ENCODE results near the gene CRYZL1.
"Not testable (repeated sequence)": the region's sequence is repeated elsewhere in the genome, so short reads cannot be mapped to it uniquely, and the experiment has no call there.

The CRYZL1 gene

DNA sequence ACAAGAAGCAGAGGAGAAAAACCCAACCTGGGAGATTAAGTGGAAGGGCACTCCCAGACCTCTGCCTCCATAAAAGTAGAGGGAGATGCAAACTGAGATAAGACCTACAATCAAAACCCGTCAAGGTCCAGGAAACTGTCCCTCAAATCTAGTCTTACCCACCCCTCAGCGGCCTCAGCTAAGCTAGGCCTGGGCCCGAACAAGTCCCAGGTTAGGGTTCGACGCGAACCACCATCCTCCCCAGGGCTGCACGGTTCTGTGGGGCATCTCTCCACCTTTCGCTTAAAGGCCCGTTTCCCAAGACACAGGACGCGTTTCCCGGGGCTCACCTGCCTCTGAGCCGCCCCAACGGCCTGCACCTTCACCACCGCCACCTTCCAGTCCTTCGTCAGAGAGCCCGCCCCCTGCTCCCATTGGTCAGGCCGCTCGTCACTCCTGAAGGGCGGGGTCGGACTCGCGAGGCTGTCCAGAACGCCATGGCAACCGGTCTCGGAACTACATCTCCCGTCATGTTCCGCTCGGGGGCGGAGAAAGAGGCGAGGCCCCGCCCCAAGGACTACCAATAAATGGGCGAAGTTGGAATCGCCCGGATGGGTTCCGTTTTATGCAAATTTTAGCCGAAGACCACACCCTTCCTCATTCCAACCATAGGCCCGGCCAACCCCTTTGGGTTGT is at the start of gene CRYZL1:
Gene CRYZL1, minus strand, starts transcription at position 390 of the 675 bp plus-strand sequence. CDS start 10,190 bp downstream, outside the sequence.
- peak; percentile 100 for DNase-seq

- no peak for DNase-seq
Observed at GRCh38 chr21:33690874-33691273, 49.3 kb upstream of the CRYZL1 start.

DNA sequence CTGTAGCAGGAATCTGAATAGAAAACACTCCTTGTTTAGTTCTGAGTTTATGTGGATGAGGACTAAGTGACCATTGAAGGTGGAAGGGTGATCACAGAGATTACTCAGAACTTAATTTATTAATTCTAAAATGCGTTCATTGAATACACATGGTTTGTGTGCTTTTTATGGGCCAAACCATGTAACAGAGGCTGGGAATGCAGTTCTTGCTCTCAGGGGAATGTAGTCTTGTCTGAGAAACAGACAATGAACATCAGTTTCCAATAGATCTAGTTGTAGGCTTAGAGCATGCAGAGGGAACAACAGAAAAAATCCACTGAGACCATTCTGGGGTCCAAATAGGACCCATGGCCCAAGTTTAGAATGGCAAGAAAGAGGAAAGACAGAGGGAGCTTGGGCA is 46.8 kb upstream of the CRYZL1 start:
- DNase-seq, result no peak

- no peak for DNase-seq
Observed at GRCh38 chr21:33687634-33688033, 46.1 kb upstream of the CRYZL1 start.

GRCh38 chr21:33686386-33686785 is 44.8 kb upstream of the CRYZL1 start:
- no peak for DNase-seq

- DNase-seq, result no peak
Observed at GRCh38 chr21:33685613-33686197, 44.2 kb upstream of the CRYZL1 start.

GRCh38 chr21:33684923-33685560 is 43.5 kb upstream of the CRYZL1 start:
- no peak for DNase-seq

GRCh38 chr21:33684068-33684467 is 42.5 kb upstream of the CRYZL1 start:
- DNase-seq, result no peak

DNA sequence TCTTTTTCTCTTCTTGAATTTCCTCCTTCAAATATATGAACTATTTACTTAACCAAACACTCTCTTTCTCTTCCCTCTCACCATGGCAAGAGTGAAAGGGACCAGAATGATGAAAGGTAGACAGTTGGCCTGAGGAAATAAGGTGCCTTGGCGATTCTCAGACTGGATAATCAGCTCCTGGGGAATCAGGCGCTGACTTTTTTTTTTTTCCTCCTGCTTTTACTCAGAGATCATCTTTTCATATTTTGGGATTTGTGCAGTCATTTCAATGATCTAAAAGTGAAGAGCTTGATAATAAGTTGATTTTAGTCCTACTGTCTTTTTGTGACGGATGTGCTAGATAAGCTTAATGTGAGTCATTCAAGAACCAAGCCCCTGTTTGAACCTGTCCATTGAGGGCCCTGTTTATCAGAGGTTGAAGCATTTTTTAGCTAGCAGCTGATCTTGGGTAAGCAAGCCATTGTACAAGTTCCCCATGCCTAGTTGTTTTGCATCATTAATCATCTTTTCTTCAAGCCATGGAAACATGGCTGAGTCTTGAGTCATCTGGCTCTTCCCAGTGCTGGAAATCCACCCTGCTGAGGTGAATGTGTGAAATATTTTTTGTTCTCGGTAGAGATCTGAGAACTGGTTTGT is 41.6 kb upstream of the CRYZL1 start:
- no peak for DNase-seq

DNA sequence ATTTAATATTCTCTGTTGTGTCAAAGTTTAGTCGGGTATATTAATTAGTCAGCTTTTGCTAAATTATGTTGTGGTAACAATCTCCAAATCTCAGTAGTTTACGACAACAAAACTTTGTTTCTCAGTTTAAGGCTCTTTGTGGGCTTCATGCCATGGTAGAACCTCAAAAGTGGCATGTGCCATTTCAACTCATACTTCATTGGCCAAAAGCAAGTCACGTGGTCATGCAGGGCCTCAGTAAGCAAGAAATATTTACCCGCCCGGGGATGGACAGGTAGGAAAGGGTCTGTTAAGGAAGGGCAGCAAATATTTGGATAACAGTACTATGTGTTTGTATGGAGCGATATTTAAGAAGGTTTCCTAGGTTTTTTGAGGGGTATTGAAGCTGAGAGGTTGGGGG is 39.3 kb upstream of the CRYZL1 start:
- no peak for DNase-seq

DNA sequence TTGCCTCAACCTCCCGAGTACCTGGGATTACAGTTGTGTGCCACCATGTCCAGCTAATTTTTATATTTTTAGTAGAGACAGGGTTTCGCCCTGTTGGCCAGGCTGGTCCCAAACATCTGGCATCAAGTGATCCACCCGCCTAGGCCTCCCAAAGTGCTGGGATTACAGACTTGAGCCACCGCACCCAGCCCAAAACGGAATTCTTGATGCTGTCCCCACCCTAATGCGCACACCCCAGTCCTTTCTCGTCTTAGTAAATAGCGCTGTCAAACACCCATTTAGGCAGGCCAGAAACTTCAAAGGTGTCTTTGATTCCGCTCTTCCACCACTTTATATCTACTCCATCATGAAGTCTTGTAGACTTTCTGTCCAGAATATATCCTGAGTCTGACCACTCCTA is 35.9 kb upstream of the CRYZL1 start:
- DNase-seq, result no peak

DNA sequence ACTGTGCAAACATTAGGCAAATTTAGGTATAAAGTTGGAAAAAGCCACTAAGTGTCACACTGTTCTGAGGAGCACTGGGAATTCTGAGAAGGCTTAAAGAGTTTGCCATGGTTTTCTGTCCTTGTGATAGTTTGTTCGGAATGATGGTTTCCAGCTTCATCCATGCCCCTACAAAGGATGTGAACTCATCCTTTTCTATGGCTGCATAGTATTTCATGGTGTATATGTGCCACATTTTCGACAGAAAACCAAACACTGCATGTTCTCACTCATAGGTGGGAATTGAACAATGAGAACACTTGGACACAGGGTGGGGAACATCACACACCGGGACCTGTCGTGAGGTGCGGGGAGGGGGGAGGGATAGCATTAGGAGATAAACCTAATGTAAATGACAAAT is 35.1 kb upstream of the CRYZL1 start:
- not testable (repeated sequence) for DNase-seq

DNA sequence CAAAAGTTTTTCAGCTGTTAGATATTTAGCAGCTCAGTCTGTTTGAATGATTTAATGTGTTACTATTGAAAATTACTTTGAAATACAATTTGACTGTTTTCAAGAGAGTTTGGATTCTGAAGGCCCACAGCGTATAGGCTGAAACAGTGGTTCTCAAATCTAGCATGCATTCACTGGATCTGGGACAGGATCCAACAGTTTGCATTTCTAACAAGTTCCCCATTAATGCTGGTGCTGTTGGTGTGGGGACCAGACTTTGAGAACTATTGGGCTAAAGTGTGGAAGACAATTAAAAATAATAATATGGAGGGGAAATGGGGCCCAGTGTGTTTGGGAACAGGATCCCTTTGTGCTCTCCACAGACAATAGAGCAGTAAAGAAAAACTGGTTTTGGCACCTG is 32.7 kb upstream of the CRYZL1 start:
- no peak for DNase-seq

- DNase-seq, result no peak
Observed at GRCh38 chr21:33673473-33673872, 31.9 kb upstream of the CRYZL1 start.

- no peak for DNase-seq
Observed at GRCh38 chr21:33670076-33670978, 28.8 kb upstream of the CRYZL1 start.

DNA sequence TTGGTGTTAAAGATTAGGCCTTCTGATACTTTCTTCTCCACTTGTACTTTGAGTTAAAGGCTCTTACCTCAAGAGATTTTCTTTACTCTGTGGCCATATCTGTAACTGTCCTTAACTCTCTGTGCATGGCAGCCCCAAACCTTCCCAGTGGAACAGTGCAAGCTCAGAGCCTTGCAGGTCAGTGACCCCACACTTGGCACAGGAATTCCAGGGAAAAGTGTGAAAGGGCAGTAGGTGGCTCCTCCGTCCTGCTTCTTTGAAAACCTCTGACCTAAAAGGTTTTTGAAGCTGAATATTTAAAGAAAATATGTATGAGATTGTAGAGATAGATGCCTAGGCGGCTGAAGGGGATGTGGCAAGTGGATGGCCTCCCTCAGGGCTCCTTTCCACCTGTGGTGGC is 27.1 kb upstream of the CRYZL1 start:
- no peak for DNase-seq

GRCh38 chr21:33668180-33668579 is 26.6 kb upstream of the CRYZL1 start:
- DNase-seq, result no peak

- DNase-seq, result no peak
Observed at GRCh38 chr21:33667636-33668035, 26.1 kb upstream of the CRYZL1 start.

- no peak for DNase-seq
Observed at GRCh38 chr21:33666153-33666552, 24.6 kb upstream of the CRYZL1 start.

- DNase-seq, result no peak
Observed at GRCh38 chr21:33664135-33664534, 22.6 kb upstream of the CRYZL1 start.

DNA sequence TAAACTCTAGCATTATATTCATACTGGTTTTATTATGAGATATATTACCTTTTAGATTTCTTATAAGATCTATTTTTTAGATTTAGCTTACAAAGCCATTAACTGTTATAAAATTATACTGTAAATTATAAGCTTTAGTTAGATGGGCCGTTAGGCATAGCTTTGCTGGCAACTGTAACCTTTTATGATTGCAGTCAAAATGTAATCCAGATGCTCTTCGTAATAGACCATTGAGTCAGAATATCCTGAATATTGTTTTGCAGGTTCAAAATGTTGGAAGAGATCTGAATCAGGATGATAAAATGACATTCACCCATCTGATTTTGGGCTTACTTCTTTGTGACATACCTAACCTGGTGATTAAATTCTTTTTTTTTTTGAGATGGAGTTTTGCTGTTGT is 21.7 kb upstream of the CRYZL1 start:
- DNase-seq, result no peak

DNA sequence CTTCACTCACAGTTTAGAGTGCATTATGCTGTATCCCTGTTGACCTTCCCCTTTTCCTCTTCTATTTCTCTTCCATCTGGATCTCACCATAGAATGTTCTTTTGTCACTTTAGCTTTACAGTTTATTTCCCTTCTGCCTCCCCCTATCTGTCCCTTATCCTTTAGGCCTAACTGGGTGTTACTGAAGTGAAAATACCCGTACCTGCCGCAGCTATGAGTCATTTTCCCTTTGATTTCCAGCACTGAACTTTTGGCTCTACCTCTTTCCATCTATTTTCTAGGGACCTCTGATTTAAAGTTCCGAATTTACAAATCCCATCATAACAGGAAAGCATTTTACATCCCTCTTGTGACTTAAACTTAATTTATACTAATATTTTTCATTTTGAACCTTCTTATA is 20.5 kb upstream of the CRYZL1 start:
- DNase-seq, result no peak

- no peak for DNase-seq
Observed at GRCh38 chr21:33661146-33661545, 19.6 kb upstream of the CRYZL1 start.
